ENCODE measurements around the gene ORC4. TPM values are rescaled to one million over a fixed set of nuclear protein-coding genes. Genes with fewer than 3 reads are reported as not detected.

Gene ORC4
- 25.4 and 31.2 TPM in 2 replicates for total RNA-seq

GRCh38 chr2:148020111-148021058 lies at the start of gene ORC4:
Gene ORC4 (minus strand): TSS chr2:148020737. CDS start chr2:147975958, 44,779 bp downstream.
- H3K9me3 Mint-ChIP-seq, result no peaks in the 10 kb centered on the region
- H3K4me1 Mint-ChIP-seq (ENCODE audit: low read depth), result peaks cover 44% of the 10 kb centered on the region
- peak within 1 kb of the TSS; percentile 93 for H3K27ac Mint-ChIP-seq
- intact Hi-C loops (cut with micrococcal nuclease), result loop anchor here (1.0 to 10.0 kb wide), 9 partner anchors 178 to 1566 kb away; partner anchors contain the start of genes KIF5C and MMADHC
- DNase-seq (ENCODE audit: low spot score), result peak; percentile 94
- no peaks in the 10 kb centered on the region for H3K27me3 Mint-ChIP-seq (ENCODE audit: low read depth)
- peak within 1 kb of the TSS; percentile 100 for H3K4me3 Mint-ChIP-seq (ENCODE audit: low read depth)
- no peaks in the 10 kb centered on the region for H3K36me3 Mint-ChIP-seq (ENCODE audit: low read depth)

DNA sequence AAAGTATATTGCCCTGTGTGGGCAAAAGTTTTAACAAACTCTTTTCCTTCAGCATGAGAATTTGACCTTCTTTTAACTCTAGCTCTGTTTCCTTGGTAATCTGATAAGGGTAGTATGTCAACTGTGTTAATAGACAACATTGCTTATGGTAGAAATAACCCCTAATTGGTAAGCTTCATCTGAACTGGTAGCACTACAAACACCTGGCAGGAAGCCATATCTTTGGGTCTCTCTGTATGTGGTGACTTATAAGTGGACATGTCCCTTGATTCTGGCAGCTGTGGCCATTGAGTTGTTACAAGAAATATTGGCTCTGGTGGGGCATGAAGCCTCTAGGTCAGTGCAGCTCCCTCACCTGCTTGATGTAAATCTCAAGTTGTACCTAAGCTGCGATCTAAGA lies 47.3 kb upstream of the ORC4 start:
- H3K4me3 Mint-ChIP-seq (ENCODE audit: low read depth), result no peak overlapping the region
- no peak overlapping the region for H3K27ac Mint-ChIP-seq
- no peaks in the 10 kb centered on the region for H3K36me3 Mint-ChIP-seq (ENCODE audit: low read depth)
- H3K27me3 Mint-ChIP-seq (ENCODE audit: low read depth), result no peaks in the 10 kb centered on the region
- DNase-seq (ENCODE audit: low spot score), result no peak
- intact Hi-C loops (cut with micrococcal nuclease), result no loop called here
- H3K9me3 Mint-ChIP-seq, result no peaks in the 10 kb centered on the region
- H3K4me1 Mint-ChIP-seq (ENCODE audit: low read depth), result no peaks in the 10 kb centered on the region

DNA sequence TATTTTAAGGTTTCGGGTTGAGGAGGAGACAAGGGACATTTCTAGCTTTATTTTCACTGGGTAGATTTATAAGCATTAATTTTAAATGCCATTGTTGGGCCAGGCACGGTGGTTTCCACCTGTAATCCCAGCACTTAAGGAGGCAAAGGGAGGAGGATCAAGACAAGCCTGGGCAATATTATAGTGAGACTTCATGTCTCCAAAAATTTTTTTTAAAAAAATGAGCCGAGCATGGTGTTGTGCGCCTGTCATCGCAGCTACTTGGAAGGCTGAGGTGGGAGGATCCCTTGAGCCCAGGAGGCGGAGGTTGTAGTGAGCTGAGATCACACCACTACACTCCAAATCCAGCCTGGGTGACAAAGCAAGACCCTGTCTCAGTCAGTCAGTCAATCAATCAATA lies 45.4 kb upstream of the ORC4 start:
- H3K27ac Mint-ChIP-seq, result no peak overlapping the region
- H3K4me3 Mint-ChIP-seq (ENCODE audit: low read depth), result no peak overlapping the region
- no peaks in the 10 kb centered on the region for H3K36me3 Mint-ChIP-seq (ENCODE audit: low read depth)
- no peaks in the 10 kb centered on the region for H3K9me3 Mint-ChIP-seq
- no peak for DNase-seq (ENCODE audit: low spot score)
- no peaks in the 10 kb centered on the region for H3K27me3 Mint-ChIP-seq (ENCODE audit: low read depth)
- no peaks in the 10 kb centered on the region for H3K4me1 Mint-ChIP-seq (ENCODE audit: low read depth)
- intact Hi-C loops (cut with micrococcal nuclease), result no loop called here

- Mint-ChIP-seq H3K9me3 (no peaks in the 10 kb centered on the region), H3K27ac (no peak overlapping the region), H3K4me3 (ENCODE audit: low read depth) (no peak overlapping the region), H3K4me1 (ENCODE audit: low read depth) (no peaks in the 10 kb centered on the region), H3K27me3 (ENCODE audit: low read depth) (no peaks in the 10 kb centered on the region), H3K36me3 (ENCODE audit: low read depth) (peaks cover 2% of the 10 kb centered on the region)
- DNase-seq (ENCODE audit: low spot score), result no peak
- intact Hi-C loops (cut with micrococcal nuclease), result no loop called here
Measured at GRCh38 chr2:148063633-148064032, 43.1 kb upstream of the ORC4 start.

DNA sequence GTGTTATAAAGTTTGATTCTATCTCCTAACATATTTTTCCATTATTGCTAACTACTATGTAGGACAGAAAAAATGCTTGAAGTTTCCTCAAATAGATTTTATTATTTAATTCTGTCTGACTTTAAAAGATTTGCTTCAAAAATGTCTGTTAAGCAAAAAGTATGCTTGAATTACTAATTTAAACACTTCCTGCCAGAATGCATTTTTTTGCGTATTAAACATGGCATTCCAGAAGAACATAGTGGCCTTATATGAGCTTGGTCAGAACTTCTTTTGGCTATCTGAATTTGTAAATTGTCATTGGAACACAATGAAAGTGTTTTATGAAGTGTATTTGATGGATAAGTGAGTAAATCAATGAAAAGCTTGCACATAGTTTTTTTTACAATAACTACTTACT lies 38.1 kb upstream of the ORC4 start:
- H3K4me3 Mint-ChIP-seq (ENCODE audit: low read depth), result no peak overlapping the region
- H3K4me1 Mint-ChIP-seq (ENCODE audit: low read depth), result no peaks in the 10 kb centered on the region
- H3K27ac Mint-ChIP-seq, result no peak overlapping the region
- no peak for DNase-seq (ENCODE audit: low spot score)
- H3K36me3 Mint-ChIP-seq (ENCODE audit: low read depth), result peaks cover 2% of the 10 kb centered on the region
- intact Hi-C loops (cut with micrococcal nuclease), result no loop called here
- no peaks in the 10 kb centered on the region for H3K27me3 Mint-ChIP-seq (ENCODE audit: low read depth)
- no peaks in the 10 kb centered on the region for H3K9me3 Mint-ChIP-seq

GRCh38 chr2:148052687-148053086 lies 32.1 kb upstream of the ORC4 start:
- peaks cover 13% of the 10 kb centered on the region for H3K4me1 Mint-ChIP-seq (ENCODE audit: low read depth)
- H3K27ac Mint-ChIP-seq, result no peak overlapping the region
- no peaks in the 10 kb centered on the region for H3K27me3 Mint-ChIP-seq (ENCODE audit: low read depth)
- no peak overlapping the region for H3K4me3 Mint-ChIP-seq (ENCODE audit: low read depth)
- H3K36me3 Mint-ChIP-seq (ENCODE audit: low read depth), result no peaks in the 10 kb centered on the region
- no peaks in the 10 kb centered on the region for H3K9me3 Mint-ChIP-seq
- no peak for DNase-seq (ENCODE audit: low spot score)
- intact Hi-C loops (cut with micrococcal nuclease), result no loop called here

GRCh38 chr2:148049284-148049683 lies 28.7 kb upstream of the ORC4 start:
- H3K27ac Mint-ChIP-seq, result no peak overlapping the region
- H3K4me1 Mint-ChIP-seq (ENCODE audit: low read depth), result peaks cover 24% of the 10 kb centered on the region
- no peaks in the 10 kb centered on the region for H3K36me3 Mint-ChIP-seq (ENCODE audit: low read depth)
- DNase-seq (ENCODE audit: low spot score), result no peak
- intact Hi-C loops (cut with micrococcal nuclease), result no loop called here
- H3K4me3 Mint-ChIP-seq (ENCODE audit: low read depth), result no peak overlapping the region
- no peaks in the 10 kb centered on the region for H3K9me3 Mint-ChIP-seq
- no peaks in the 10 kb centered on the region for H3K27me3 Mint-ChIP-seq (ENCODE audit: low read depth)

GRCh38 chr2:148048475-148049221 lies 28.1 kb upstream of the ORC4 start:
- Mint-ChIP-seq H3K27ac (no peak overlapping the region), H3K9me3 (no peaks in the 10 kb centered on the region), H3K4me1 (ENCODE audit: low read depth) (peaks cover 24% of the 10 kb centered on the region), H3K36me3 (ENCODE audit: low read depth) (no peaks in the 10 kb centered on the region), H3K27me3 (ENCODE audit: low read depth) (no peaks in the 10 kb centered on the region), H3K4me3 (ENCODE audit: low read depth) (no peak overlapping the region)
- intact Hi-C loops (cut with micrococcal nuclease), result no loop called here
- DNase-seq (ENCODE audit: low spot score), result no peak

GRCh38 chr2:148046802-148047201 lies 26.3 kb upstream of the ORC4 start:
- Mint-ChIP-seq H3K36me3 (ENCODE audit: low read depth) (no peaks in the 10 kb centered on the region), H3K4me3 (ENCODE audit: low read depth) (no peak overlapping the region)

GRCh38 chr2:148044322-148044721 lies 23.8 kb upstream of the ORC4 start:
- no peaks in the 10 kb centered on the region for H3K9me3 Mint-ChIP-seq
- intact Hi-C loops (cut with micrococcal nuclease), result no loop called here
- DNase-seq (ENCODE audit: low spot score), result no peak
- no peak overlapping the region for H3K27ac Mint-ChIP-seq
- H3K4me3 Mint-ChIP-seq (ENCODE audit: low read depth), result no peak overlapping the region
- H3K27me3 Mint-ChIP-seq (ENCODE audit: low read depth), result no peaks in the 10 kb centered on the region
- no peaks in the 10 kb centered on the region for H3K36me3 Mint-ChIP-seq (ENCODE audit: low read depth)
- peaks cover 23% of the 10 kb centered on the region for H3K4me1 Mint-ChIP-seq (ENCODE audit: low read depth)

More at GRCh38 chr2:148046802-148047201, 26.3 kb upstream of the ORC4 start:
- intact Hi-C loops (cut with micrococcal nuclease), result no loop called here
- Mint-ChIP-seq H3K27ac (no peak overlapping the region), H3K27me3 (ENCODE audit: low read depth) (no peaks in the 10 kb centered on the region), H3K4me1 (ENCODE audit: low read depth) (peaks cover 24% of the 10 kb centered on the region), H3K9me3 (no peaks in the 10 kb centered on the region)
- no peak for DNase-seq (ENCODE audit: low spot score)

DNA sequence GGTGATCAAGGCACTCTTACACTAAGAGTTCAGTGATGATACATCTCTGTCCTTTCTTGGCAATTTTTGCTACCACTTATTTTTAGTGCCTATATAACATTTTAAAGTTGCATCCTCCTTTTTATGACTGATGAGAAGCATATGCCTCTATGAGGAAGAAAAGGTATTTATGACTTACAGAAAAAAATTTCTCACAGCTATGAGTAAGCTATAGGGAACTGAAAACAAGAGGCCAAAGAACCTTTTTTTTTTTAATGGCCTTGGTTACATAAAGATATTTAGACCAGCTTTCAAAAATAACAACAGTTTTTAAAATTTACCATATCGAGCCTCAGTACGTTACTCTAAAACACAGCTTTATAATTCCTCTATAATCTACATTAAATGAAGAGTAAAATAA lies 21.7 kb upstream of the ORC4 start:
- Mint-ChIP-seq H3K4me3 (ENCODE audit: low read depth) (no peak overlapping the region), H3K36me3 (ENCODE audit: low read depth) (no peaks in the 10 kb centered on the region), H3K27ac (no peak overlapping the region), H3K4me1 (ENCODE audit: low read depth) (peaks cover 10% of the 10 kb centered on the region), H3K27me3 (ENCODE audit: low read depth) (no peaks in the 10 kb centered on the region), H3K9me3 (no peaks in the 10 kb centered on the region)
- intact Hi-C loops (cut with micrococcal nuclease), result no loop called here
- no peak for DNase-seq (ENCODE audit: low spot score)

GRCh38 chr2:148039783-148040182 lies 19.2 kb upstream of the ORC4 start:
- no peak overlapping the region for H3K4me3 Mint-ChIP-seq (ENCODE audit: low read depth)
- H3K27me3 Mint-ChIP-seq (ENCODE audit: low read depth), result no peaks in the 10 kb centered on the region
- no peak for DNase-seq (ENCODE audit: low spot score)
- intact Hi-C loops (cut with micrococcal nuclease), result no loop called here
- H3K36me3 Mint-ChIP-seq (ENCODE audit: low read depth), result no peaks in the 10 kb centered on the region
- H3K27ac Mint-ChIP-seq, result no peak overlapping the region
- no peaks in the 10 kb centered on the region for H3K9me3 Mint-ChIP-seq
- H3K4me1 Mint-ChIP-seq (ENCODE audit: low read depth), result peaks cover 1% of the 10 kb centered on the region

DNA sequence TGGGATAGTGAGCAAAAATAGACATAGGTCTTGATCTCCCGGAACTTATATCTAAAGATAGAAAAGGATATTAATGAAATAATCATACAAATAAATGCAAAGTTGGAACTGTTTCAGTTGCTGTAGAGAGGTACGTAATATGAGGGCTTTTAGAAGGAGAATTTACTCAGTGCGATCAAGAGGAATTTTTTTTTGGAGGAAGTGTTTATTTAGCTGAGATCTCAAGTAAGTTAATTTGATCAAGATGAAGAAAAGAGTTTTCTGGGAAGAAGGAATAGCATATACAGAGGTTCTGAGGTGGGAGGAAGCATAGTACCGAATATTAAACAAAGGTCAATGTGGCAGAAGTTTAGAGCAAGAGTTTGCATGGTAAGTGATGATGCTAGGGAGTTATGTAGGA lies 11.7 kb upstream of the ORC4 start:
- no peaks in the 10 kb centered on the region for H3K9me3 Mint-ChIP-seq
- H3K4me1 Mint-ChIP-seq (ENCODE audit: low read depth), result no peaks in the 10 kb centered on the region
- no peak overlapping the region for H3K4me3 Mint-ChIP-seq (ENCODE audit: low read depth)
- intact Hi-C loops (cut with micrococcal nuclease), result no loop called here
- no peaks in the 10 kb centered on the region for H3K36me3 Mint-ChIP-seq (ENCODE audit: low read depth)
- no peaks in the 10 kb centered on the region for H3K27me3 Mint-ChIP-seq (ENCODE audit: low read depth)
- H3K27ac Mint-ChIP-seq, result no peak overlapping the region
- DNase-seq (ENCODE audit: low spot score), result no peak
